Measurements from ENCODE around the gene HTATIP2.
"Not testable (repeated sequence)": the region's sequence is repeated elsewhere in the genome, so short reads cannot be mapped to it uniquely, and the experiment has no call there.

Gene HTATIP2

GRCh38 chr11:20373147-20373546 lies 9.6 kb downstream of the HTATIP2 start:
- DNase-seq: no peak

GRCh38 chr11:20373568-20374209 lies 10.2 kb downstream of the HTATIP2 start:
- no peak for DNase-seq

GRCh38 chr11:20374741-20375300 lies 11.3 kb downstream of the HTATIP2 start:
- no peak for DNase-seq

GRCh38 chr11:20376162-20376730 lies 12.7 kb downstream of the HTATIP2 start:
- no peak for DNase-seq

GRCh38 chr11:20385996-20386395 lies 22.5 kb downstream of the HTATIP2 start:
- not testable (repeated sequence) for DNase-seq

- peak; percentile 97 for DNase-seq
Measured at GRCh38 chr11:20387261-20388095, 24.0 kb downstream of the HTATIP2 start, which contains the start of gene PRMT3. PRMT3 (plus strand) TSS chr11:20387716; CDS start chr11:20387747, 31 bp downstream.

- peak; percentile 10 for DNase-seq
Measured at GRCh38 chr11:20388096-20389055, 24.9 kb downstream of the HTATIP2 start.

GRCh38 chr11:20397281-20397680 lies 33.8 kb downstream of the HTATIP2 start:
- DNase-seq: peak; percentile 53

- DNase-seq: no peak
Measured at GRCh38 chr11:20399498-20399897, 36.0 kb downstream of the HTATIP2 start.

- no peak for DNase-seq
Measured at GRCh38 chr11:20403059-20403458, 39.5 kb downstream of the HTATIP2 start.

- DNase-seq: no peak
Measured at GRCh38 chr11:20406484-20406883, 43.0 kb downstream of the HTATIP2 start.

GRCh38 chr11:20407344-20407743 lies 43.8 kb downstream of the HTATIP2 start:
- no peak for DNase-seq

GRCh38 chr11:20415432-20415831 lies 51.9 kb downstream of the HTATIP2 start:
- DNase-seq: no peak

- no peak for DNase-seq
Measured at GRCh38 chr11:20417771-20418170, 54.3 kb downstream of the HTATIP2 start.

GRCh38 chr11:20421946-20422345 lies 58.4 kb downstream of the HTATIP2 start:
- DNase-seq: no peak

GRCh38 chr11:20429216-20429615 lies 65.7 kb downstream of the HTATIP2 start:
- no peak for DNase-seq

All from CD4-positive, alpha-beta T cell treated with Interleukin-17A for 1 hour (primary cell).